Epithelial cell of esophagus (primary cell): ENCODE data around the gene PPP1R9A.
"Not testable (repeated sequence)": the region's sequence is repeated elsewhere in the genome, so short reads cannot be mapped to it uniquely, and the experiment has no call there.

Source experiments
- DNase-seq: peaks from one replicate; pipeline ENCODE4 v3.0.0; 2010; ENCODE audit warnings: low read depth
- H3K4me3 ChIP-seq: 2 replicates; pipeline ENCODE4 v1.5.1; 2011; ENCODE audit warnings: mild to moderate bottlenecking, low read length, control low read depth
- CTCF ChIP-seq: IDR thresholded peaks from 2 replicates; pipeline ENCODE4 v1.5.1; 2011; ENCODE audit warnings: low read depth, mild to moderate bottlenecking, low read length, control low read depth, inconsistent platforms; ENCODE audit not compliant: insufficient read depth; ENCODE audit errors: missing control alignments

PPP1R9A gene

GRCh38 chr7:94995921-94996320 lies 88.5 kb downstream of the PPP1R9A start:
- no peak for TF ChIP-seq CTCF
- DNase-seq: no peak
- no peak overlapping the region for H3K4me3 ChIP-seq

GRCh38 chr7:94996369-94996768 lies 89.0 kb downstream of the PPP1R9A start:
- TF ChIP-seq CTCF: no peak
- DNase-seq: no peak
- H3K4me3 ChIP-seq: no peak overlapping the region

- no peak for DNase-seq
- H3K4me3 ChIP-seq: no peak overlapping the region
- TF ChIP-seq CTCF: no peak
Measured at GRCh38 chr7:94997547-94997946, 90.2 kb downstream of the PPP1R9A start.

- TF ChIP-seq CTCF: no peak
- DNase-seq: no peak
Measured at GRCh38 chr7:94998266-94999068, 91.1 kb downstream of the PPP1R9A start.

GRCh38 chr7:94999069-94999351 lies 91.6 kb downstream of the PPP1R9A start:
- TF ChIP-seq CTCF: no peak
- DNase-seq: no peak
- no peak overlapping the region for H3K4me3 ChIP-seq

More at GRCh38 chr7:94998266-94999068, 91.1 kb downstream of the PPP1R9A start:
- no peak overlapping the region for H3K4me3 ChIP-seq

- not testable (repeated sequence) for DNase-seq, H3K4me3 ChIP-seq
Measured at GRCh38 chr7:94999601-95000000, 92.2 kb downstream of the PPP1R9A start.

- H3K4me3 ChIP-seq: no peak overlapping the region
- no peak for TF ChIP-seq CTCF
- DNase-seq: no peak
Measured at GRCh38 chr7:95001258-95001657, 93.9 kb downstream of the PPP1R9A start.
